K562 (cell line): Measurements from ENCODE around the gene MC2R.

ENCODE experiments used
- CTCF ChIP-seq, 3 experiments: IDR thresholded peaks in 2 of 3; conservative IDR thresholded peaks in 1 of 3; 2 replicates each; pipeline ENCODE4 v1.5.1; 2011 to 2012; ENCODE audit warnings: low read length in 3 of 3, mild to moderate bottlenecking in 3 of 3, control low read depth in 2 of 3, improper control_type of control experiment in 1 of 3, inconsistent platforms in 1 of 3, low read depth in 1 of 3, mixed read lengths in 1 of 3, moderate library complexity in 1 of 3; ENCODE audit not compliant: insufficient read depth in 2 of 3
- TAF1 ChIP-seq: IDR thresholded peaks from 2 replicates; pipeline ENCODE4 v1.6.1; 2011; ENCODE audit warnings: mild to moderate bottlenecking, low read length, moderate library complexity; ENCODE audit not compliant: insufficient read depth, control insufficient read depth, severe bottlenecking; ENCODE audit errors: extremely low read depth
- ZHX1 ChIP-seq: fragments of 150-350 bp; conservative IDR thresholded peaks from 2 replicates; pipeline ENCODE4 v1.6.1; 2014; ENCODE audit warnings: low read length

- no peak for TF ChIP-seq CTCF (IDR thresholded peaks at IDR 0.05 in 2 of 3, conservative IDR thresholded peaks at IDR 0.05 in 1 of 3; ENCODE audit: insufficient read depth in 2 of 3, low read depth in 1 of 3, low read length in 3 of 3)
- no peak for TF ChIP-seq TAF1
- no peak for TF ChIP-seq ZHX1
Measured at GRCh38 chr18:13877157-13877556, 38.2 kb downstream of the MC2R start.
